ENCODE data around the gene EFTUD2.

The EFTUD2 gene

DNA sequence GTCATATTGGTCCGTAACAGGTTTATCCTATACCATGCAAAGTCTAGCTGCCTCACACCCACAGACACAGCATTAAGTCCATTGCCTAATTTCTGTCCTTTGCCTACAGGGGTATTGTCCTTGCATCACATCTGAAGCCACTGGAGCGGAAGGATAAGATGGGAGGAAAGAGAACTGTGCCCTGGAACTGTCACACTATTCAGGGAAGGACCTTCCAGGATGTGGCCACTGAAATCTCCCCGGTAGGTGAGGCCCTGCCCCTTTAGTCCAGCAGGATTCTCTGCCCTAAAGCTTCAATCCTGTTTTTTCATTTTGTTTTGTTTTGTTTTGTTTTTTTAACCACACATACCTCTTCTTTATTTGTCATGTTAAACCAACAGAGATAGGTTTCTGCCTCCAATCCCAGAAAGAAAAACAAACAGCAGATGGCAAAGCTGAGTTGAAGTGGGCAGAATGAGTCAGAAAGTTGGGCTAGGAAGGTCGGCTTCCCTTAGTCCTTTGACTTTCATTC is 2.2 kb upstream of the EFTUD2 start:
- H3K4me1 Mint-ChIP-seq, result peaks cover 26% of the 10 kb centered on the region
- CTCF ChIA-PET, result interaction anchor here (1.3 to 1.5 kb wide), 2 partner anchors 12 to 121 kb away, joined by 4 read pairs; no protein-coding TSS in a partner anchor
- no peak overlapping the region for H3K4me3 Mint-ChIP-seq
- DNase-seq, result no peak
- H3K27me3 Mint-ChIP-seq, result peaks cover 45% of the 10 kb centered on the region
- peaks cover 3% of the 10 kb centered on the region for H3K36me3 Mint-ChIP-seq
- no peak overlapping the region for H3K27ac Mint-ChIP-seq
- no peaks in the 10 kb centered on the region for H3K9me3 Mint-ChIP-seq

DNA sequence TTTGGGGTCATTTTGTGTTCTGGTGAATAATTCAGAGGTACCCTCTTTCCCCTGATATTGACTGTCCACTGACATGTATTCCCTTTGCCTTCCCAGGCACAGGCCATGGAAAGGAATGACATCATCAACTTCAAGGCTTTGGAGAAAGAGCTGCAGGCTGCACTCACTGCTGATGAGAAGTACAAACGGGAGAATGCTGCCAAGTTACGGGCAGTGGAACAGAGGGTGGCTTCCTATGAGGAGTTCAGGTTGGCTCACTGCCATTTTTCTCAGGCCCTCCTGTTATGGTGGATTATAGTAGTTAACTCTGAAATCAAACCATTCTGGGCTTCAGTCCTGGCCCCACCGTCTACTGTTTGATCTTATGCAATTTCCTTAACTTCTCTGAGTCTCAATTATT is 1.6 kb upstream of the EFTUD2 start:
- Mint-ChIP-seq H3K4me3 (no peak overlapping the region), H3K27me3 (peaks cover 40% of the 10 kb centered on the region), H3K4me1 (peaks cover 30% of the 10 kb centered on the region), H3K9me3 (no peaks in the 10 kb centered on the region), H3K36me3 (peaks cover 5% of the 10 kb centered on the region), H3K27ac (peak overlapping the region; percentile 28)
- no peak for DNase-seq
- CTCF ChIA-PET, result interaction anchor here (1.0 to 1.3 kb wide), 2 partner anchors 10 to 121 kb away, joined by 3 to 4 read pairs; no protein-coding TSS in a partner anchor

DNA sequence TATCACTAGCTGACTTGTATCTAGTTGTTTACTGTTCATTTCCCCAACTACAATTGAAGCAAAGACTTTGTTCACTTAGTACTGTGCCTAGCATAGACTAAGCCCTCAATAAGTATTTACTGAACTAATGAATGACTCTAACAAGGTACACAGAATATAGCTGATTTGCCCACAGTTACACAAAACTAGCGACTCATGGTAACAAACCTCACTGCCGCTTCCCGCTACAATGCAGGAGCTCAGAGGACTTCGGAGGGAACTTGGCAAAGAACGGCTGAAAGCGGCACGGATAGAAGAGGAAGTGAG is 524 bp downstream of the EFTUD2 start:
- Mint-ChIP-seq H3K4me1 (peaks cover 33% of the 10 kb centered on the region), H3K27ac (peak overlapping the region; percentile 97), H3K4me3 (peak overlapping the region; percentile 93), H3K27me3 (peaks cover 39% of the 10 kb centered on the region), H3K9me3 (no peaks in the 10 kb centered on the region), H3K36me3 (peaks cover 7% of the 10 kb centered on the region)
- CTCF ChIA-PET, result interaction anchor here (1.1 to 2.3 kb wide), 6 partner anchors 10 to 299 kb away, joined by 3 to 9 read pairs (median 4); partner anchors contain the start of gene ACBD4
- DNase-seq, result no peak

GRCh38 chr17:44894642-44895041 is 4.6 kb downstream of the EFTUD2 start:
- no peak for DNase-seq
- Mint-ChIP-seq H3K36me3 (peaks cover 12% of the 10 kb centered on the region), H3K9me3 (no peaks in the 10 kb centered on the region), H3K4me3 (no peak overlapping the region), H3K4me1 (peaks cover 27% of the 10 kb centered on the region), H3K27ac (no peak overlapping the region), H3K27me3 (peaks cover 4% of the 10 kb centered on the region)
- CTCF ChIA-PET, result interaction anchor here (1.1 to 1.5 kb wide), 2 partner anchors 14 to 17 kb away, joined by 3 read pairs; no protein-coding TSS in a partner anchor

DNA sequence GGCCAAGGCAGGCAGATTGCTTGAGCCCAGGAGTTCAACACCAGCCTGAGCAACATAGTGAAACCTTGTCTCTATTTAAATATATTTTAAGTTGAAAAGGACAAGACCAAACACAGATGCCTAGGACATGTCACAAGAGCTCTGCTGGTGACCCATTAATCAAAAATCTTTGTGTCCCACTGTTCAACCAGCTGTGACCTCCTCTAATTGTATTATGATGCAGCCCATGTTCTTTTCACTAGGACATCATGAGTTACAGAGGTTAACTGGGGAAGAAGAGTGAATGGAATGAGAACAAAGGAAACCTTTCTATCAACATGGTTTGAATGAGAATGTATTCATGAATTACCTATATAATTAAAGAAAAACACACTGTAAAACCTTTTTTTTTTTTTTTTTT is 7.0 kb downstream of the EFTUD2 start:
- no peak overlapping the region for H3K4me3 Mint-ChIP-seq
- no peaks in the 10 kb centered on the region for H3K9me3 Mint-ChIP-seq
- no peak overlapping the region for H3K27ac Mint-ChIP-seq
- CTCF ChIA-PET, result interaction anchor here (0.6 kb wide), 1 partner anchor 14 kb away, joined by 3 read pairs; no protein-coding TSS in a partner anchor
- H3K4me1 Mint-ChIP-seq, result peaks cover 11% of the 10 kb centered on the region
- no peaks in the 10 kb centered on the region for H3K27me3 Mint-ChIP-seq
- H3K36me3 Mint-ChIP-seq, result peaks cover 9% of the 10 kb centered on the region
- no peak for DNase-seq

DNA sequence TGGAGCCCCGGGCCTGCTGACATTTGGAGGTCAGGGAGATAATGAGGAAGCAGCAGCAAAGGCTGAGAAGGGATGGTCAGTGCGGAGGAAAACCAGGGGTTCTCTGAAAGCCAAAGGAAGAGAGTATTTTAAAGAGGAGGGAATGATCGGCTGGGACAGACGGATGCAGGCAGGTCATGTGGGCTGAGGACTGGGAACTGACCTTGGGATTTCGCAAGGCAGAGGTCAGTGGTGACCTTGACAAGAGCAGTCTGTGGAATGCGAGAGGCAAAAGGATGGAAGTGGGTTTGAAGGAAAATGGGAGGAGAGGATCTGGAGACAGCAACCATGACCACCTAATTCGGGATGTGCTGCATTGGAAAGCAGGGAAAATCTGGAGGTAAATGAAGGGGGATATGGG is 10.2 kb downstream of the EFTUD2 start:
- Mint-ChIP-seq H3K4me1 (peaks cover 3% of the 10 kb centered on the region), H3K36me3 (peaks cover 19% of the 10 kb centered on the region), H3K4me3 (no peak overlapping the region), H3K27ac (no peak overlapping the region), H3K27me3 (no peaks in the 10 kb centered on the region), H3K9me3 (no peaks in the 10 kb centered on the region)
- CTCF ChIA-PET, result interaction anchor here (1.1 to 1.5 kb wide), 2 partner anchors 9 to 12 kb away, joined by 4 read pairs; no protein-coding TSS in a partner anchor
- DNase-seq, result no peak

DNA sequence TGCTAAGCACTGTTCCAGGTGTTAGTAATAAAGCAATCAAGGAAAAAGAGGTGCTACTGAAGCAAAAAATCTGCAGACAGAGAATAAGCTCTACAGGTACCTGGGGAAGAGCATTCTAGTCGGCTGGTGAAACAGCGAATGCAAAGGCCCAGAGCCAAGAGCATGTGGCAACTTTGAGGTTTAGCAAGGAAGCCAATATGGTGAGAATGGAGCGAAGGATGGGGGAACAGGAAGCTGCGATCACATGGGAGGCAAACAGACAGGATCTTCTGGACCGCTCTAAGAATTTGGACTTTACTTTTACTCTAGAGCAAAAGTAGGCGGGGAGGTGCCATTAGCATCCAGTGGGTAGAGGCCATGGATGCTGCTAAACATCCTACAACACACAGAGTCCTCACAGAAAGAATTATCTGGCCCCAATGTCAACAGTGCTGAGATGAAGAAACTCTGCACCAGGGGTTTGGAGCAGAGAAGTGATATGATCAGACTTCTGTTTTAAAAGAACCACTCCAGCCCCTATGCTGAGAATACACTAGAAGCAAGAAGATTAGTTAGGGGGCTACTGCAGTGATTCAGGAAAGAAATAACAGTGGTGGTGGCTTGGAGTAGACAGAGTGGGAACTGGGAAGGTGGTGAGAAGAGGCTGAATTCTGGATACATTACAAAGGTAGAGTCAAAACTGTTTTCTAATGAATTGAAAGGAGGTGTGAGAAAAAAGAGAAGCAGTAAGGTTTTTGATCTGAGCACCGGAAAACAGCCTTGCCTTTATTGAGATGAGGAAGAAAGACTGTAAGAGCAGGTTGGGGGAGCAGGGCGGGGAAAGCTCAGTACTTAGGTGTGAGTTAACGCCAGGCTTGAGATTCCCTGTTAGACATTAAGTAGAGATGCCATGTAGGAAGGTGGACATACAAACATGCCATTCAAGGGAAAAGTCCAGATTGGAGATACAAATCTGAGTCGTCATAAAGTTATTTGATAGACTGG is 11.0 kb downstream of the EFTUD2 start:
- no peak overlapping the region for H3K27ac Mint-ChIP-seq
- CTCF ChIA-PET, result interaction anchor here (1.5 kb wide), 1 partner anchor 10 kb away, joined by 4 read pairs; no protein-coding TSS in a partner anchor
- H3K9me3 Mint-ChIP-seq, result no peaks in the 10 kb centered on the region
- no peak overlapping the region for H3K4me3 Mint-ChIP-seq
- H3K4me1 Mint-ChIP-seq, result peaks cover 3% of the 10 kb centered on the region
- H3K27me3 Mint-ChIP-seq, result no peaks in the 10 kb centered on the region
- DNase-seq, result no peak
- peaks cover 22% of the 10 kb centered on the region for H3K36me3 Mint-ChIP-seq

DNA sequence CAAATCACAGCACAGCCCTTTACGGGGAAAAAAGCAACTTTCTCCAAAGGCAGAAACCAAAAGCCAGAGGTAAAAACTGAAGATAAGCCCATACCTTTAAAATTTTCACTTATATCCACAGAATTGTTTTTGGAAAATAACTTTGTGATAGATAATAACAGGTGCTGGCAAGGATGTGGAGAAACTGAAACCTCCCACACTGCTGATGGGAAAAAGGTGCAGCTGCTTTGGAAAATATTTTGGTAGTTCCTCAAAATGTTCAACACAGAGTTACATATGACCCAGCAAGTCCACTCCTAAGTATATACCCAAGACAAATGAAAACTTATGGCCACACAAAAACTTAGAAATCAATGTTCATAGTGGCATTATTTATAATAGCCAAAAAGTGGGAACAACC is 12.2 kb downstream of the EFTUD2 start:
- H3K4me3 Mint-ChIP-seq, result no peak overlapping the region
- CTCF ChIA-PET, result no interaction called here
- H3K4me1 Mint-ChIP-seq, result peaks cover 3% of the 10 kb centered on the region
- peaks cover 33% of the 10 kb centered on the region for H3K36me3 Mint-ChIP-seq
- no peak for DNase-seq
- H3K9me3 Mint-ChIP-seq, result no peaks in the 10 kb centered on the region
- no peak overlapping the region for H3K27ac Mint-ChIP-seq
- H3K27me3 Mint-ChIP-seq, result no peaks in the 10 kb centered on the region

- Mint-ChIP-seq H3K4me1 (no peaks in the 10 kb centered on the region), H3K27ac (no peak overlapping the region), H3K36me3 (peaks cover 47% of the 10 kb centered on the region), H3K4me3 (no peak overlapping the region), H3K27me3 (no peaks in the 10 kb centered on the region), H3K9me3 (no peaks in the 10 kb centered on the region)
- DNase-seq, result no peak
- CTCF ChIA-PET, result interaction anchor here (1.6 kb wide), 1 partner anchor 17 kb away, joined by 5 read pairs; no protein-coding TSS in a partner anchor
These were observed 14.3 kb downstream of the EFTUD2 start for GRCh38 chr17:44884941-44885340.

DNA sequence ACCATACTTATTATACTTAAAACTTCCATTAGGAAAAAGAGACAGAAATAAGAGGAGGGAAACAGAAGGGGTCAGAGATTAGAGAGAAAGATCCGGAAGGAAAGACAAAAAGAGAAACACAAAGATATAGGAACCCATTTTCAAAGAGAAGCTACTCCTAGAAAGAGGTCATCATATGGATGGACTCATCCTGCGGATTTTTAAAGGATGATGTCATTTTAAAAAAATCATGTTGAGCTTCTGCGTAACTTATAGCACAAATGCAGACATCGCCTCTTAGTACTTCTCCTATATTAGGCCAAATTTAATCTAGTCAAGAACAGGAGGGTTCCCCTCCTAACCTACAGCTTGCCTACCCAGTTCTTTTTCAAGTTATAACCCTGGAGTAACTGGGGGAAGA is 18.1 kb downstream of the EFTUD2 start:
- H3K9me3 Mint-ChIP-seq, result no peaks in the 10 kb centered on the region
- peaks cover 49% of the 10 kb centered on the region for H3K36me3 Mint-ChIP-seq
- CTCF ChIA-PET, result interaction anchor here (0.7 to 2.1 kb wide), 7 partner anchors 10 to 218 kb away, joined by 3 to 6 read pairs (median 3); partner anchors contain the start of gene EFTUD2
- no peak overlapping the region for H3K4me3 Mint-ChIP-seq
- H3K27me3 Mint-ChIP-seq, result no peaks in the 10 kb centered on the region
- DNase-seq, result no peak
- no peak overlapping the region for H3K27ac Mint-ChIP-seq
- no peaks in the 10 kb centered on the region for H3K4me1 Mint-ChIP-seq

- Mint-ChIP-seq H3K27ac (no peak overlapping the region), H3K4me3 (no peak overlapping the region), H3K4me1 (no peaks in the 10 kb centered on the region), H3K36me3 (peaks cover 47% of the 10 kb centered on the region), H3K9me3 (no peaks in the 10 kb centered on the region), H3K27me3 (no peaks in the 10 kb centered on the region)
- CTCF ChIA-PET, result interaction anchor here (2.3 to 2.9 kb wide), 2 partner anchors 10 to 102 kb away, joined by 13 to 19 read pairs; no protein-coding TSS in a partner anchor
- no peak for DNase-seq
These were observed 19.2 kb downstream of the EFTUD2 start for GRCh38 chr17:44880062-44880461.

DNA sequence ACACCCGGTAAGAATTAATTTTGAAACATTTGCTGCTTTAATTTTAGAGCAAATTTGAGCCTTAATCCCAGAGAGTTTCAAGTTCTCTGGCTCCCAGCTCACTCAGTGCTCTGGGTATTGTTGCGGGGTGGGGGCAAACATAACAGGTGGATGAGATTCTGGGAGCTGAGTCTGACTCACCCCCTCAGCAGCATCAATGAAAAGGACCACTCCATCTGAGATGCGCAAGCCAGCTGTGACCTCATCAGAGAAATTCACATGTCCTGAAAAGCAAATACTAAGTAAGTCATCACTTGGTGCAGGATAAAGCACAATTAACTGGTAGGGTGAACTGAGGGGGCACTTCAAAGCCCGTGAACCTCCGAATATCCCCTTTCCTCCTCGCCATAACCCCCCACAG is 19.9 kb downstream of the EFTUD2 start:
- no peaks in the 10 kb centered on the region for H3K9me3 Mint-ChIP-seq
- no peak for DNase-seq
- no peaks in the 10 kb centered on the region for H3K27me3 Mint-ChIP-seq
- no peak overlapping the region for H3K4me3 Mint-ChIP-seq
- H3K4me1 Mint-ChIP-seq, result no peaks in the 10 kb centered on the region
- CTCF ChIA-PET, result interaction anchor here (0.9 to 2.9 kb wide), 10 partner anchors 9 to 324 kb away, joined by 3 to 19 read pairs (median 3); partner anchors contain the start of gene EFTUD2
- peaks cover 42% of the 10 kb centered on the region for H3K36me3 Mint-ChIP-seq
- no peak overlapping the region for H3K27ac Mint-ChIP-seq

GRCh38 chr17:44878627-44879221 is 20.5 kb downstream of the EFTUD2 start:
- peak; percentile 54 for DNase-seq
- H3K9me3 Mint-ChIP-seq, result no peaks in the 10 kb centered on the region
- CTCF ChIA-PET, result interaction anchor here (0.8 to 2.9 kb wide), 18 partner anchors 9 to 323 kb away, joined by 3 to 19 read pairs (median 3); partner anchors contain the start of genes ACBD4 and EFTUD2
- no peak overlapping the region for H3K4me3 Mint-ChIP-seq
- no peak overlapping the region for H3K27ac Mint-ChIP-seq
- no peaks in the 10 kb centered on the region for H3K27me3 Mint-ChIP-seq
- peaks cover 41% of the 10 kb centered on the region for H3K36me3 Mint-ChIP-seq
- H3K4me1 Mint-ChIP-seq, result no peaks in the 10 kb centered on the region

GRCh38 chr17:44877121-44877520 is 22.1 kb downstream of the EFTUD2 start:
- H3K9me3 Mint-ChIP-seq, result no peaks in the 10 kb centered on the region
- no peaks in the 10 kb centered on the region for H3K27me3 Mint-ChIP-seq
- CTCF ChIA-PET, result interaction anchor here (0.8 to 0.9 kb wide), 2 partner anchors 13 to 98 kb away, joined by 4 read pairs; no protein-coding TSS in a partner anchor
- peaks cover 33% of the 10 kb centered on the region for H3K36me3 Mint-ChIP-seq
- H3K4me1 Mint-ChIP-seq, result no peaks in the 10 kb centered on the region
- DNase-seq, result no peak
- H3K27ac Mint-ChIP-seq, result no peak overlapping the region
- no peak overlapping the region for H3K4me3 Mint-ChIP-seq

Measured in activated naive CD4-positive, alpha-beta T cell treated with anti-CD3 and anti-CD28 coated beads, Interleukin-2, amount 10 ng/mL, durations not matched to agents 7 days and 5 days (primary cell).